Diencephalon (tissue), 1 donor: ENCODE data around the gene ATOSA. TPM values are rescaled to one million over a fixed set of nuclear protein-coding genes. Genes with fewer than 3 reads are reported as not detected.

ENCODE experiments used
- total RNA-seq: library from RNA; depleted of rRNA; stranded (reverse); fragments of >200 nt; gene quantifications from one replicate; pipeline ENCODE4 v1.2.3, GENCODE V29; 2014

Gene ATOSA, protein sequence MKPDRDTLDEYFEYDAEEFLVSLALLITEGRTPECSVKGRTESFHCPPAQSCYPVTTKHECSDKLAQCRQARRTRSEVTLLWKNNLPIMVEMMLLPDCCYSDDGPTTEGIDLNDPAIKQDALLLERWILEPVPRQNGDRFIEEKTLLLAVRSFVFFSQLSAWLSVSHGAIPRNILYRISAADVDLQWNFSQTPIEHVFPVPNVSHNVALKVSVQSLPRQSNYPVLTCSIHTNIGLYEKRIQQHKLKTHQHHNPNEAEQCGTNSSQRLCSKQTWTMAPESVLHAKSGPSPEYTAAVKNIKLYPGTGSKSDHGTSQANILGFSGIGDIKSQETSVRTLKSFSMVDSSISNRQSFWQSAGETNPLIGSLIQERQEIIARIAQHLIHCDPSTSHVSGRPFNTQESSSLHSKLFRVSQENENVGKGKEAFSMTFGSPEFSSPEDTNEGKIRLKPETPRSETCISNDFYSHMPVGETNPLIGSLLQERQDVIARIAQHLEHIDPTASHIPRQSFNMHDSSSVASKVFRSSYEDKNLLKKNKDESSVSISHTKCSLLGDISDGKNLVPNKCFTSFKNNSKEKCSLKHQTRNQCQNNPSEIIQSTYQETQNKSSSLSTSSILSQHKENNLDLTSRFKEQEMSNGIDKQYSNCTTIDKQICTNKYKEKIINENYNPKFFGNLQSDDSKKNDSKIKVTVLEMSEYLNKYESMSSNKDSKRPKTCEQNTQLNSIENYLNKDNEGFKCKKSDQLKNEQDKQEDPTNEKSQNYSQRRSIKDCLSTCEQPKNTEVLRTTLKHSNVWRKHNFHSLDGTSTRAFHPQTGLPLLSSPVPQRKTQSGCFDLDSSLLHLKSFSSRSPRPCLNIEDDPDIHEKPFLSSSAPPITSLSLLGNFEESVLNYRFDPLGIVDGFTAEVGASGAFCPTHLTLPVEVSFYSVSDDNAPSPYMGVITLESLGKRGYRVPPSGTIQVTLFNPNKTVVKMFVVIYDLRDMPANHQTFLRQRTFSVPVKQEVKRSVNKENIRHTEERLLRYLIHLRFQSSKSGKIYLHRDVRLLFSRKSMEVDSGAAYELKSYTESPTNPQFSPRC
- 48.0 TPM for total RNA-seq

DNA sequence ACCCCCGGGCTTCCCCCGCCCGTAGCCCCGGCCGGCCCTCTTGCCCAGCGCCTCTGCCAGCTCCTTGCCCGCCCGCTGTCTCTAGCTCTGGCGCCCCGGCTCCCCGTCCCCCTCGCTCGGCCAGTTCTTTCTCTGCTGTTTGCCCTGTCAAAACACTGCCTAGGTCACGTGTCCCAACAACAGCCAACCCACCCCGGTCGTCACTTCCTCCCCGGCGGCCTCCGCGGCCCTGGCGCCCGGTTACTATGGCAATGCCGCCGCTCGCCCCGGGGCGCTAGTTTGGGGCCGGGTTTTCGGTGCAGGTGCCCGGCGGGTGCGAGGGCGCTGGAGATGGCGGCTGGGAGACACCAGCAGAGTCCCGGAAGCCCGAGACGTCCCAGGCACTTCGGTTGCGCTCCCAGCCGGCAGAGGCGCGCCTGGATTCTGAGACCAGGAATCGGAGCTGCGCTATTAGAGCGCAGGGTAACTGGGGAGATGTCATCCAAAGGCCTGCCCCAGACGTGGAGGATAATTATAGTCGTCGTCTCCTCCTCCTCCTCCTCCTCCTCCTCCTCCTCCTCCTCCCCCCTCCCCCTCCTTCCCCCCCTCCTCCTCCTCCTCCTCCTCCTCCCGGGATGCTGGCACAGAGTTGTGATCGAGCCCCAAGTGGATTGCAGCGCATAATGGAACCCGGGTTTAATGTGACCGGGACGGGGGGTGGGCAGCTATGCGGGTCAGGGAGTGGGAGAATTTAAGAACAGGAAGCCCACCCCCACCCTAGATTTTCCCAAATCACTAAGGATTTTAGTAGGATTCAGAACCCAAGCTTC, at the start of gene ATOSA:
Gene ATOSA (minus strand): TSS at position 157 of the 809 bp plus-strand sequence. CDS start 1,367 bp downstream, outside the sequence.

Other genes starting within 250 kb of the ATOSA start
- gene MYO5A, start 150.5 kb downstream of the ATOSA start, total RNA-seq = 190 TPM
- gene ARPP19, start 110.4 kb downstream of the ATOSA start, total RNA-seq = 247 TPM
- 4.6 TPM for gene ONECUT1, start 110.9 kb upstream of the ATOSA start, total RNA-seq